ENCODE data around the gene EPHB2.

EPHB2 gene

DNA sequence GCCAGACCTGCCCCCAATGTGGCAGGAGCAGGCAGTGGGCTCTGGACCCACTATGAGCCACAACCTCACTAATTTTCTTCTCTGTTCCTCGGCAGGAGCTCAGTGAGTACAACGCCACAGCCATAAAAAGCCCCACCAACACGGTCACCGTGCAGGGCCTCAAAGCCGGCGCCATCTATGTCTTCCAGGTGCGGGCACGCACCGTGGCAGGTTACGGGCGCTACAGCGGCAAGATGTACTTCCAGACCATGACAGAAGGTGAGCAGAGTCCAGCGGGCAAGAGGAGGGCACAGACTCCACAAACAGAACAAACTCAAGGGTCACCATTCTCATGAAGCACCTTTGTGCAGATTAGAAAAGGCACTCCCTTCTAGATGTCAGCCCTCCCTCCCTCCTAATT is 182.2 kb downstream of the EPHB2 start:
- DNase-seq, result no peak

DNA sequence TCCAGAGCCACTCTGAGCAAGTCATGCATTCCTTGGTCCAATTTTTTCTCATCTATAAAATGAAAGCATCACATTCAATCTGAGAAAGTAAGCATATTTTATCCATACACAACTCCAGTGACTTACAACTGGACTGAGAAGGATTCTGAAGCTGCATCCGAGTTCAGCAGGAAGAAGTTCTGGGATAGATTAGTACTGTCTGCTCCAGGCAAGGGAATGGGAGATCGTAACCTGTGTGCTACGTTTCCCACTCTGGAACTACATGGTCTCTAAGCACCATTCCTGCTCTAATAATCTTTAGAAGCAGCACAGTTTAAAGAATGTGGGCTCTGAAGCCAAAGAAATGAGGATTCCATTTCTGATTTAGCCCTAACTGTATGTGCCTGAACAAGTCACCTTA is 182.7 kb downstream of the EPHB2 start:
- DNase-seq, result no peak

DNA sequence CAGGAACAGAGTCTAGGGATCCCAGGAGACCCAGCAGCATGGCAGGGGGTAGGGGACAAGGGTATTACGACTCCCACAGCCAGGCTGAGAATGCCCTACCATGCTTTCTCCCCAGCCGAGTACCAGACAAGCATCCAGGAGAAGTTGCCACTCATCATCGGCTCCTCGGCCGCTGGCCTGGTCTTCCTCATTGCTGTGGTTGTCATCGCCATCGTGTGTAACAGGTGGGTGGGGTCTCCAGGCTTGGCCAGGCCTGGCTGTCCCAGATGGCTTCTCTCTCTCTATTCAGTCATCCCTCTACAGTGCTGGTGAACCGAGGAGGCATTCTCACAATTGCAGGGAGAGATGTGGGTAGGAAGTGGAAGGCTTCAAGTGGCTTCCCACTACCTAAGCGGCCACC is 184.7 kb downstream of the EPHB2 start:
- no peak for DNase-seq

DNA sequence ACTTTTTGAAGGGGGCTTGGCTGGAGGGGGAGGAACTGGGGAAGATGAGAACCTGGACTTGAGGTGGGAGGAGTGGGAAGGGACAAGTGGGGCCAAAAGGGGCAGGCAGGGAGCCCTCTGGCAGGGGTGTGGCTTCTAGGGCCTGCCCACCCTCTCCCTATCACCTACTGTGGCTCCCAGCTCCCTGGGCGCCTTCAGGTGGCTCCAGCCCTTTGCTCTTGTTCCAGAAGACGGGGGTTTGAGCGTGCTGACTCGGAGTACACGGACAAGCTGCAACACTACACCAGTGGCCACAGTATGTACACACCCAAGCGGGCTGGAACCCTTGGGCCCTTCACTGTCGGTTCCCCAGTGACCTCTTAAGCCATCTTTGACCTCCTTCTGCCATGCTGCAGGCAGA is 185.5 kb downstream of the EPHB2 start:
- DNase-seq, result no peak

DNA sequence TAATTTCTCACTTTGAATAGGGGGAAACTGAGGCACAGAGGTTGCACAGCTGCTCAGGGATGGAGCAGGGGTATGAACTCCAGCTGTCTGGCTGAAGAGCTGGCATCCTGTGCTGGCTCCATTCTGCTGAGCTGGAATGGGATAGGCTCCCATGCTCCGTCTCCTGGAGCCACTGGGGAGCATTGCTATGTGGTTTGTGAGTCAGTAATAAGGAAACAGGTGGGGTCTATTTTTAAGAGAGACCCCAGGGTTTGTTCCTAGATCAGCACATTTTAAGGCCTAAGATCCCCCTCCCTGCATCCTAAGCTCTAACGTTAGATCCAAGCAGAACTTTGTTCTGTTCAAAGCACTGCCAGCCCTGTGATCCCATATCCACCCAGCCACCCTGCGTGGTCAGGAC is 189.8 kb downstream of the EPHB2 start:
- DNase-seq, result no peak

DNA sequence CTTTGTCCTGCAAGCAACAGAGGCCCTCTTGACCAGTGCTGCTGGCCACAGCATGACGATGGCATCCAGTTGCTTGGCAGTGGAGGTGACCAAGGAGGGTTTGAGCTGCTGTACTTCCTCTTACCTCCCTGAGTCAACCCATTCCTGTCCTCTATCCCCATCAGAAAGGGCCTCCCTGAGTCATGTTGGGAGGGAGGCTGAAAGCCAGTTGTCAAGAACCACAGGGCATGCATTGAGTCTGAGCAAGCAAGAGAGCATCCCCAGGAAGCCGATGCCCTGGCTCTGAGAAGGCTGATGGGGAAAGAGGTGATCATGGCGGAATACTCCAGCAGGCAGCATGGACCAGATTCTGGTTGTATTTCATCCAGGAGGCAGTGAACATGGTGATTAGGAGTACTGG is 192.5 kb downstream of the EPHB2 start:
- no peak for DNase-seq

DNA sequence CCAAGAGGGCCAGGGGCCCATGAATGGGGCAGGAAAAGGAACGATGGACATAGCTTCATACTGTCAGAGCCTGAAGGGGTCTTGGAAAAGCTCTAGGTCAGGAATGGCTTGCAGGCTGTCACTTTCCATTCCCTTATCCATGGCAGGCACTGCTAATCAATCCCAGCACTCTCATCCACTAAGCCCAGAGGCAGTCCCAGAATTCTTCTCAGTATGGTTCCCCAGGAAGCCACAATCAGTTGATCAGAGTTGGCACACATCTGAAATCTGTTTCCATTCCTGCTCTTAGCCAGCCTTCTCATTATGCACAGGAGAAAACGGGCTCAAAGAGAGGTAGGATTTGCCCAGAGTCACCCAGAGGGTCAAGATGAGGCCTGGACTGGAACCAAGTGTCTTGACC is 196.3 kb downstream of the EPHB2 start:
- DNase-seq, result no peak

DNA sequence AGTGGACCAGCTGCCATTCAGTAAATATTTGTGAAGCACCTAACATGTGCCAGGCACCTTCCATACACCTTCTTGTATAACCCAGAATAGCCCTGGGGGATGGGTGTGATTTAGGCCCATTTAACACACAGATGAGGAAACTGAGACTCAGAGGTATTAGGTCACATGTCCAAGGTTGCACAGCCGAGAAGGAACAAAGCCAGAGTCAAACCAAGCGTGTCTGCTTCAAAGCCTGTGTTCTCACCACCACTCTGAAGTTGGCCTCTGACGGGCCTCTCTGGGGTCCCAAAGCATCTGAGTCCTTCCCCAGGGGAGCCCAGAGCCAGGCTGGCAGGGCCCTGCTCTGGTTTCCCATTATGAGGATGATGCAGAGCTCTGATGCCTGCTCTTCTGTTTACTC is 196.9 kb downstream of the EPHB2 start:
- no peak for DNase-seq

DNA sequence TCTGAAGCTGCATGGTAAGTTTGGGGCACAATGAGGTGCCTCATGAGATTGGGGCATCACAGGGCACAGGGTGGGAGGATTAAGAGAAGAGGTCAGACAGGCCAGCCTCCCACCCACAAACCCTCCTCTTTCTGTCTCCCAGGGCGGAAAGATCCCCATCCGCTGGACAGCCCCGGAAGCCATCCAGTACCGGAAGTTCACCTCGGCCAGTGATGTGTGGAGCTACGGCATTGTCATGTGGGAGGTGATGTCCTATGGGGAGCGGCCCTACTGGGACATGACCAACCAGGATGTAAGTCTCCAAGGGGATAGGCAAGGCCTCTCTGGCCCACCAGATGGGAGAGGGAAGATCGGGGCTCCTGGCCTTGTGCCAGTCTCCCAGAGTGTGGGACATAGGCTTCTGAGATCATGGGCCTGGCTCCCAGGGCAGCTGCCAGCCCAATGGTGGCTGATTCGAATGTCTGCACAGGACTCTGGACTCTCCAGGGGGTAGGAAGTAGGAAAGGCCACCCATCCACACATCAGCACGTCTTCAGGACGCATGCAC is 198.3 kb downstream of the EPHB2 start:
- no peak for DNase-seq

DNA sequence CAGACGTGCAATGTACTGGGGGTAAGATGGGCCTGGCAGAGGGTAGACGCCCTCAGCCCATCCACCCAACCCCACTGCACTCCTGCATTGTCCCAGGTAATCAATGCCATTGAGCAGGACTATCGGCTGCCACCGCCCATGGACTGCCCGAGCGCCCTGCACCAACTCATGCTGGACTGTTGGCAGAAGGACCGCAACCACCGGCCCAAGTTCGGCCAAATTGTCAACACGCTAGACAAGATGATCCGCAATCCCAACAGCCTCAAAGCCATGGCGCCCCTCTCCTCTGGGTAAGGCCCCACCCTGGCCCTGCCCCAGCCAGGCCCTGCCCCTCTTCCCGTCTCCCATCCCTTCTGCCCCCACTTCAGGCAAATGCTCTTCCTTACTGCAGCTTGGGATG is 199.6 kb downstream of the EPHB2 start:
- DNase-seq, result no peak

DNA sequence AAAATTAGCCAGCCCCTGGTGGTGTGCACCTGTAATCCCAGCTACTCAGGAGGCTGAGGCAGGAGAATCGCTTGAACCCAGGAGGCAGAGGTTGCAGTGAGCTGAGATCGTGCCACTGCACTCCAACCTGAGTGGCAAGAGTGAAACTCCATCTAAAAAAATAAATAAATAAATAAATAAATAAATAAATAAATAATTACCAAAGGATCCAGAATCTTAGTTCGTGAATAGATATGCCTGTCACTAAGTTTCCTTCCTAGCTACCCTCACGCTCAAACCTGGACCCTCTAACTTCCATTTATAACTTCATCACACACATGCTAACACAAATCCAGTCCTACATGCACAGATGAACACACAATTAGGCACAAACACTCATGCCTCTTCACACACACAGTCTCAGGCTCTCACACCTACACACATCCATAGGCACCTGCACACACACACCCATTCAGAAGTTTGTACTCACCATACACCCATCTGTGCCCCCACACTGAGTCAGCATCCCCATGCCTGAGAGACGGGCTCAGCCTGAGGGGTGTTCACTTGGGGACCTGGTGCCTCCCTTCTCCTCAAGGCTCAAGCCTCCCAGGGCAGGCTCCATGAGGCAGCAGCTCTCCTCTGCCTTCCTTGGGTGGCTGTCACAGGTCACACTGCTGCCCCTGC is 200.5 kb downstream of the EPHB2 start:
- no peak for DNase-seq

DNA sequence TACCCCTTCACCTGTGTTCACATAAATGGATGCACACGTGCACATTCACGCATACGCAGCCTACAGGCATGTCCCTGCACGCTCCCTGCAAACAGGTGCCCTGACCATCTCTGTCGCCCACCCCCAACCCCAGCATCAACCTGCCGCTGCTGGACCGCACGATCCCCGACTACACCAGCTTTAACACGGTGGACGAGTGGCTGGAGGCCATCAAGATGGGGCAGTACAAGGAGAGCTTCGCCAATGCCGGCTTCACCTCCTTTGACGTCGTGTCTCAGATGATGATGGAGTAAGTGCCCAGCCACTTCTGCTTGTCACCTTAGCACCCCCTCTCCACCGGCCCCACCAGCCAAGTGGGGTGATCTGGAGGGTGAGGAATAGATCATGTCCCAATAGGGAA is 201.7 kb downstream of the EPHB2 start:
- no peak for DNase-seq

DNA sequence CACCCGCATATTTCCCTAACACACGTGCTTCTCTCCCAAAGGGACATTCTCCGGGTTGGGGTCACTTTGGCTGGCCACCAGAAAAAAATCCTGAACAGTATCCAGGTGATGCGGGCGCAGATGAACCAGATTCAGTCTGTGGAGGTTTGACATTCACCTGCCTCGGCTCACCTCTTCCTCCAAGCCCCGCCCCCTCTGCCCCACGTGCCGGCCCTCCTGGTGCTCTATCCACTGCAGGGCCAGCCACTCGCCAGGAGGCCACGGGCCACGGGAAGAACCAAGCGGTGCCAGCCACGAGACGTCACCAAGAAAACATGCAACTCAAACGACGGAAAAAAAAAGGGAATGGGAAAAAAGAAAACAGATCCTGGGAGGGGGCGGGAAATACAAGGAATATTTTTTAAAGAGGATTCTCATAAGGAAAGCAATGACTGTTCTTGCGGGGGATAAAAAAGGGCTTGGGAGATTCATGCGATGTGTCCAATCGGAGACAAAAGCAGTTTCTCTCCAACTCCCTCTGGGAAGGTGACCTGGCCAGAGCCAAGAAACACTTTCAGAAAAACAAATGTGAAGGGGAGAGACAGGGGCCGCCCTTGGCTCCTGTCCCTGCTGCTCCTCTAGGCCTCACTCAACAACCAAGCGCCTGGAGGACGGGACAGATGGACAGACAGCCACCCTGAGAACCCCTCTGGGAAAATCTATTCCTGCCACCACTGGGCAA is 202.9 kb downstream of the EPHB2 start:
- no peak for DNase-seq

DNA sequence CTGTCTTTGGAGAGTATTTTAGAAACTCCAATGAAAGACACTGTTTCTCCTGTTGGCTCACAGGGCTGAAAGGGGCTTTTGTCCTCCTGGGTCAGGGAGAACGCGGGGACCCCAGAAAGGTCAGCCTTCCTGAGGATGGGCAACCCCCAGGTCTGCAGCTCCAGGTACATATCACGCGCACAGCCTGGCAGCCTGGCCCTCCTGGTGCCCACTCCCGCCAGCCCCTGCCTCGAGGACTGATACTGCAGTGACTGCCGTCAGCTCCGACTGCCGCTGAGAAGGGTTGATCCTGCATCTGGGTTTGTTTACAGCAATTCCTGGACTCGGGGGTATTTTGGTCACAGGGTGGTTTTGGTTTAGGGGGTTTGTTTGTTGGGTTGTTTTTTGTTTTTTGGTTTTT is 203.5 kb downstream of the EPHB2 start:
- no peak for DNase-seq

DNA sequence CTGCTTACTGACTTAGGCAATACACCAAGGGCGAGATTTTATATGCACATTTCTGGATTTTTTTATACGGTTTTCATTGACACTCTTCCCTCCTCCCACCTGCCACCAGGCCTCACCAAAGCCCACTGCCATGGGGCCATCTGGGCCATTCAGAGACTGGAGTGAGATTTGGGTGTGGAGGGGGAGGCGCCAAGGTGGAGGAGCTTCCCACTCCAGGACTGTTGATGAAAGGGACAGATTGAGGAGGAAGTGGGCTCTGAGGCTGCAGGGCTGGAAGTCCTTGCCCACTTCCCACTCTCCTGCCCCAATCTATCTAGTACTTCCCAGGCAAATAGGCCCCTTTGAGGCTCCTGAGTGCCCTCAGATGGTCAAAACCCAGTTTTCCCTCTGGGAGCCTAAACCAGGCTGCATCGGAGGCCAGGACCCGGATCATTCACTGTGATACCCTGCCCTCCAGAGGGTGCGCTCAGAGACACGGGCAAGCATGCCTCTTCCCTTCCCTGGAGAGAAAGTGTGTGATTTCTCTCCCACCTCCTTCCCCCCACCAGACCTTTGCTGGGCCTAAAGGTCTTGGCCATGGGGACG is 204.1 kb downstream of the EPHB2 start:
- DNase-seq, result no peak

DNA sequence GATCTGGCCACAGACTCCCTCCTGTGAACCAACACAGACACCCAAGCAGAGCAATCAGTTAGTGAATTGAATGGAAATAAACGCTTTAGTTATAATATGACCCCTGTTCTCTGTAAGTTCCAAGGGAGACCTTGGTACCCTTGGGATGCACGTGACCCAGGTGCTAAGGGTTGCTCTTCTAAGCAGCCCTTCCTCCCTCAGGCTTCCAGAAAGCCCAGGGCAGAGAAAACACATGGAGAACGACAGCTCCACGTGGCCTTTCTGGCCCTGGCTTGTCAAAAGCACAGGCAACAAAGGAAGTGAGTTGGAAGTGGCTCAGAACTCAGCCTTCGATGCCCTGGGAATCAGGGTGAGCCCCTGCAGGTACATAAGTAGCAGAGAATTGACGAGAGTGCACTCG is 204.6 kb downstream of the EPHB2 start:
- no peak for DNase-seq

DNA sequence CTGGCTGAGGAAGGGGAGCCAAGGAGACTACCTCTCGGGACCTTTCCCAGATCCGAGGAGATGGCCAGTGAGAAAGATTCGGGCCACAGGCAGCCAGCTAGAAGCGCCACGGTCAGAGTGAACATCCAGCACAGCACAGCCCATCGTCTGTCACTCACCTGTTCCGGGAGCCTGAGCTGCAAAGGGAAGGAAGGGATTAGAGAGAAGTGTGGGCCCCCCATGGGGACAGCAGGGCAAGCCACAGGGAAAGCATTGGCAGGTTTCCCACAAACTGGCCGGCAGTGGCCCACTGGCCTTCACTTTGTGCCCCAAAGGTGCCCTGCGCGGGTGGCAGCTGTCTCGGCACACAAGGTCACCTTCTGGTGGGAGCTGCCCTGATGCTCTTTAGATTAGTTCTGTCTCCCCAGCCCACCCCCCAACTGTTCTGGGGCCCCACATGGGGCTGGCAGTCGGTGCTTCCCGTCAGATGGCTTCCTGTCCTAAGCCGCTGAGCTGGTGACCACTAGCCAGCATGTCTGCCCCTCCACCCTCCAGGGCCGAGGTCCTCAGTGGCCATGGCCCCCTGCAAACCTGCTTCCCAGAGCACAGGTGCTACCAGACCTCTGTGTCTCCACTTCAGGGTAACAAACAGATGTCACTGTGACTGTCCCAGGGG is 205.3 kb downstream of the EPHB2 start:
- DNase-seq, result no peak

DNA sequence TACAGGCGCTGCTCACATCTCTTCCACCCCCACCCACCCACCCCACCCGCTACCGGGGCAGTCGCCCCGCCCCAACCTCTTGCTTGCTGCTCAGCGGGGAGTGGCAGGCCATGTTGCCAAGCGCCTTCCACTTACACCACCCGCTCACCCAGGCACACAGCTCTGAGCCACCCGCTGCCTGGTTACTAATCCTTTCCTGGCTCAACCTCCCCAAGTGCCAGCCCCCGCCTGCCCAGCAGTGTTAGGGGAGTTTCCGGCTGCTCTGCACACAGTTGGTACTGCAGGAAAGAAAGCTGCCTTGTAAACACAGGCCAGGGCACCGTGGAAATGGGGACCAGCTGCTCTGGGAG is 205.8 kb downstream of the EPHB2 start:
- no peak for DNase-seq

DNA sequence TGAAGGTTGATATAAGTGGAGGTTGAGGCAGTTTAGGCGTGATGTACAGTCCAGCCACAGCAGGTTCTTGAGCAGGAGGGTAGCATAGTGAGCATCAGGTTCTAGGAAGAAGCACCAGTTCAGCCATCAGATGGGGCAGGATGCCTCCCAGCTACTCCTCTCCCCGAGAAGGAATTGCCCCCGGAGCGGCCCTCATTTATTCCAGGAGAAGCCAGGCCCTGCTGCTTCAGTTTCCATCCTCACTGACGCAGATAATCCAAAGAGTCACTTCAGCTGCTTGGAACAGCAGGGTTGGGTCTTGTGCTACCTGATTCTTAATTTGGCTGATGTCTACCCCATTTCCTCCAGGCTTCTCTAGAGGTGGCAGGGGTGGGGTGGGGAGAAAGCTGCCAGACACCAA is 207.3 kb downstream of the EPHB2 start:
- DNase-seq, result no peak

DNA sequence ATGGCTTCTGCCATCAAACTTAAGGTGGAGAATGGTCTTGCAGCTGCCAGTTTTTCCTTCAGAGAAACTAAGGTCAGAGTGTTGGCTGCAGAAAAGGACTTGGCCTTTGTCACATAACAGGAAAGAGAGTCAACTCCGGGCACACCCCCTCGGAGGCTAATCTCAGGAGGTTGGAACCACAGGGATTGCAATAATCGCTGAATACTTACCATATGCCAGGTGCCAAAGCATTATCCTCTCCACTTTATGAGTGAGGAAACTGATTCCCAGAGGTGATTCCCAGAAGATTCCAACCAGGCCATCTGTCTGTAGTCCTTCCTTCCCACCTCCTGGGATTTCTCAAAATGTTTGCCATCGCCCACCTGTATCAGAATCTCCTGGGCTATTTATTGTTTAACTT is 208.0 kb downstream of the EPHB2 start:
- DNase-seq, result no peak

DNA sequence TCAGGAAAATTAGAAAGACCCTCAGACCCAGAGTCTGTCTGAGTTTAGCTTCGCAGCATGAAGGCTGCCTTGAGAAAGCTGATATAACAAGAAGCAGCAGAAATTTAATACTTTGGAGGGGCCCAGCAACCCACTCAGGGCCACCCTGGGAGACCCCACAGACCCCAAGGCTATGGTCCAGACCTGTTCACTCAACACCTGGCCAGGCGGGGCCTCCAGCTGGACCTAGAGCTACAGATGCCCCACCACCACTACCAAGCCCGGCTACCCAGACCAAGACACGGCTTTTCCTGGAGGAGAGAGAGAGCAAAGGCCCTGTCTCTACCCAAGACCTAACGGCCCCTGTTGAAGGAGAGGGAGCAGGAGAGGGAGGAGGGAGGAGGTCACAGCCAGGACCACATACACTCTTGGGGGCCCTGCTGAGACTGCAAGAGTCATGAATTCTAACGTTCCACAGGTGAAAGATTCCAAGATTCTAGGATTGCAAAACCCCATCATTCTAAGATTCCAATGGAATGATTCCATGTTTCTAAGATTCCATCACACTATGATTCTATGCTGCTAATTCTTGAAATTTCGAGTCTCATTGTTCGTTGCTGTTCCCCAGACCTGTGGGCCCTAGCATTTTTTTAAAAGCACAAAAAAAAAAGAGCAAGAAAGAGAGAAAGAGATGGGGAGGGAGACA is 208.8 kb downstream of the EPHB2 start:
- no peak for DNase-seq

DNA sequence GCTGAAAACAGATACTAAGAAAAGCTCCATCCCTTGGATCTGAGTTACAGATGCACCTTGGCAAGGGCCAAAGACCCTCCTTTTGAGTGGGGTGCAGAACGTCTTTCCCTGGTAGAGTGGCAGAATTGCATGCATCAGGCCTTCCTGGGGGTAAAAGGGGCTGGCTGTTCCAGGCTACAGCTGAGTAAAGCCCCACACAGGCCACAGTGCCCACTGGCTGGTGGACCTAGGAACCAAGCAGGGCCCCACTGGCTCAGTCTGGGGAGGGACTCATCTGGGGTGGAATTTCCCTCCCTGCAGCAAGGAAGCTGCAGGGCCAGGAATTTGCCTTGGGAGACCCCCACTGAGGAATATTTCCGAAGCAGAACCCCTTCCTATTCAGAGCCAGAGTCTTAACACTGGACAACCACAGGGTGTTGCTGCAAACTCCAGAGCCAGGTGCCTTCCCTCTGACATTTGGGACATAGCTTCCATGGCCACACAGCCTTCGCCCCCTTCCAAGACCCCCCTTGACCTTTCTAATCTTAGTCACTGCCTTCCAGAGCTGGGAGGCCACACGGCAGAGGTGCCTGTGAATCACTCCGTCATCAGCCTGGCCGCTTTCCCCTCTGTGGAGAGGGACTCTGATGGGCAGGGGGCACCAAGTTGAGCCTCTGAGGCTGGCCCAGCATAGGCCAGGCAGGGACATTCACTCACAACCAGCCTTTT is 209.5 kb downstream of the EPHB2 start:
- no peak for DNase-seq

Data from CD4-positive, alpha-beta T cell treated with Interleukin-12 subunit alpha and Interleukin-12 subunit beta, for 1 hour (primary cell).